Medulla oblongata (tissue), 1 donor: Measurements from ENCODE around the gene NECTIN2.
A peak's percentile ranks its signal among the peaks of the same experiment; 100 is the strongest.
"Not testable (repeated sequence)": the region's sequence is repeated elsewhere in the genome, so short reads cannot be mapped to it uniquely, and the experiment has no call there.

Experiments
- DNase-seq: peaks from one replicate; pipeline ENCODE4 v3.0.0-alpha.2; 2015; ENCODE audit errors: extremely low spot score

NECTIN2 gene

DNA sequence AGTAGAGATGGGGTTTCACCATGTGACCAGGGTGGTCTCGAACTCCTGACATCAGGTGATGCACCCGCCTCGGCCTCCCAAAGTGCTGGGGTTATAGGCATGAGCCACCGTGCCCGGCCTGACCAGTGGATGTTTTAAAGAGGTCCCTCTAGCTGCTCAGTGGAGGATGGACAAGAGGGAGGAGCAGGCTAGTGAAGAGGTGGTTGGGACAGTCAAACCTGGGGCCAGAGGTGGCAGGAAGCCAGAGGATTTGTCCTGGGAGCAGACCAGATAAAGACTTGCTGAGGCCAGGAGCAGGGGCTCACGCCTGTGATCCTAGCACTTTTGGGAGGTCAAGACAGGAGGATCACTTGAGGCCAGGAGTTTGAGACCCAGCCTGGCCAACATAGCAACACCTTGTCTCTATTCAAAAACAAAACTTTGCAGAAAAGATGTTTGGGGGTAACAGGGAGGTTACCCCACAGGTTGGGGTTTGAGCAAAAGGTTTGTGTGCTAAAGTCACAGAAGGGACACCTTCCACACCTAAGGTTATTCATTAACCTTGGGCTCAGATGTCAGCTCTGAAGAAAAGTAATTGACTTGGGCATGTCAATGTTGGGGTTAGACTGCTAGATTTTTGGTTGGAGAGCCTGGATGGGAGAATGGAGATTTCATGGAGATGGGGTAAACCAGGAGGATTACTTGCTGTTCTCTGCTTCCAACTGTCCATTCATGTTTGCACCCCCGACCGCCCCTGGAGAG is 28.2 kb upstream of the NECTIN2 start:
- DNase-seq, result no peak

DNA sequence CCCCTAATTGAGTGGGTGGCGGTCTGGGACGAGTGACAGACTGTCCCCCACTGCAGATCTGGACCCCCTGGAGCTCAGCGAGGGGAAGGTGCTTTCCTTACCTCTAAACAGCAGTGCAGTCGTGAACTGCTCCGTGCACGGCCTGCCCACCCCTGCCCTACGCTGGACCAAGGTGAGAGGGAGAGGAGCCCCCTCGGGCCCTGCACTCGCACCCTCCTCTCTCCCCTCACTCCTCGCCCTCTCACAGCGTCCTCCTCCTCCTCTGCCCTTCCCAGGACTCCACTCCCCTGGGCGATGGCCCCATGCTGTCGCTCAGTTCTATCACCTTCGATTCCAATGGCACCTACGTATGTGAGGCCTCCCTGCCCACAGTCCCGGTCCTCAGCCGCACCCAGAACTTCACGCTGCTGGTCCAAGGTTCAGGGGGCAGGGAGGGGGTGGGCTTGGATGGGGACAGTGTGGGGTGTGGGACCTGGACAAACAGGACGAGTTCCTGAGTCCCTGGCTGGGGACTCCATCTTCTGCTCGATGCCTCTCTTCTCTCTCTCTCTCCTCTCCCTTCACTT is 27.5 kb upstream of the NECTIN2 start:
- no peak for DNase-seq

DNA sequence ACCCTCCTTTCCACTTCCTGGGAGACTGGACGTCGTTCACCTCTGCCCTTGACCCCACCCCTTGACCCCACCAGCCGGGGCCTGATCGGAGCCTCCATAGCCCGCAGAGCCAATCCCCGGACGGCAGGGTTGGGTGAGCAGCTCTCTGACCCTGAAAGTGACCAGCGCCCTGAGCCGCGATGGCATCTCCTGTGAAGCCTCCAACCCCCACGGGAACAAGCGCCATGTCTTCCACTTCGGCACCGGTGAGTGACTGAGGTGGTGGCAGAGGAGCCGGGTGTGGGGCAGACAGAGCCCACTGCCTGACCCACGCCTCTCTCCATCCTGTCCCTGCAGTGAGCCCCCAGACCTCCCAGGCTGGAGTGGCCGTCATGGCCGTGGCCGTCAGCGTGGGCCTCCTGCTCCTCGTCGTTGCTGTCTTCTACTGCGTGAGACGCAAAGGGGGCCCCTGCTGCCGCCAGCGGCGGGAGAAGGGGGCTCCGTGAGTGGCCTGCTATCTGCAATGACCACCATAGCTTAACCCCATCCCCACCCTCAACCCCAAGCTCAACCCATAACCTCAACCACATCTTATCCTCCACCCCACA is 26.8 kb upstream of the NECTIN2 start:
- DNase-seq, result no peak

DNA sequence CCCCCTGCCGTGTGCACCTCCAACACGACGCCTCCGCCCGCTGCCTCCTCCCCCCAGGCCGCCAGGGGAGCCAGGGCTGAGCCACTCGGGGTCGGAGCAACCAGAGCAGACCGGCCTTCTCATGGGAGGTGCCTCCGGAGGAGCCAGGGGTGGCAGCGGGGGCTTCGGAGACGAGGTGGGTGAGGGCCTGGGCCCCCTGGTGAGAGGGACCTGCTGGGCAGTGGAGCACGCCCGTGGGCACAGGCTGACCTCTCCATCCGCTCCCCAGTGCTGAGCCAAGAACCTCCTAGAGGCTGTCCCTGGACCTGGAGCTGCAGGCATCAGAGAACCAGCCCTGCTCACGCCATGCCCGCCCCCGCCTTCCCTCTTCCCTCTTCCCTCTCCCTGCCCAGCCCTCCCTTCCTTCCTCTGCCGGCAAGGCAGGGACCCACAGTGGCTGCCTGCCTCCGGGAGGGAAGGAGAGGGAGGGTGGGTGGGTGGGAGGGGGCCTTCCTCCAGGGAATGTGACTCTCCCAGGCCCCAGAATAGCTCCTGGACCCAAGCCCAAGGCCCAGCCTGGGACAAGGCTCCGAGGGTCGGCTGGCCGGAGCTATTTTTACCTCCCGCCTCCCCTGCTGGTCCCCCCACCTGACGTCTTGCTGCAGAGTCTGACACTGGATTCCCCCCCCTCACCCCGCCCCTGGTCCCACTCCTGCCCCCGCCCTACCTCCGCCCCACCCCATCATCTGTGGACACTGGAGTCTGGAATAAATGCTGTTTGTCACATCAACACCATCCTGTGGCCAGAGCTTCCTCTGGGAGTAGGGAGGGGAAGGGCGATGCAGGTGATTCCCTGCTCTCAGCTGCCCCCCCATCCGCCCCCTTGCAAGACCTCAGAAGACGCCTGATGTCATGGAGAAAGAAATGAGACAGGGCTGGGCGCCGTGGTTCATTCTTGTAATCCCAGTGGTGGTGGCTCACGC is 25.2 kb upstream of the NECTIN2 start:
- DNase-seq, result no peak

DNA sequence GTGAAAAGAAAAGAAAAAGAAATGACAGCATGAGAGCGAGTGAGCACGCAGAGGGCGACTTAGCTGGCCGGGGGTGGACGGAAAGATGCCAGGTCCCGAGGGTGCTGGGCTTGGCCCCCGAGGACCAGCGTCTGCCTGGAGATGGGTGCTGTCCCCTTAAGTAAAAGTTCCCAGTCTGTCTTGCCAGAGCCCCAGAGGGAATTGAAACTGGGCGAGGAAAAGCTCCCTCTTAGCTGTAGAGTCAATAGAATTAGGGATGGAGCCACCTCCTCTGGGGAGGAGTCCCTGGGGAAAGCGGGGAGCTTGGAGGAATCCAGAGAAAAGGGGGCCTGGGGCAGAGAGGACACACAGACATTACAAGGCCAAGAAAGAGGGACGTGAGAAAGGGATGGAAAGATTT is 23.9 kb upstream of the NECTIN2 start:
- no peak for DNase-seq

DNA sequence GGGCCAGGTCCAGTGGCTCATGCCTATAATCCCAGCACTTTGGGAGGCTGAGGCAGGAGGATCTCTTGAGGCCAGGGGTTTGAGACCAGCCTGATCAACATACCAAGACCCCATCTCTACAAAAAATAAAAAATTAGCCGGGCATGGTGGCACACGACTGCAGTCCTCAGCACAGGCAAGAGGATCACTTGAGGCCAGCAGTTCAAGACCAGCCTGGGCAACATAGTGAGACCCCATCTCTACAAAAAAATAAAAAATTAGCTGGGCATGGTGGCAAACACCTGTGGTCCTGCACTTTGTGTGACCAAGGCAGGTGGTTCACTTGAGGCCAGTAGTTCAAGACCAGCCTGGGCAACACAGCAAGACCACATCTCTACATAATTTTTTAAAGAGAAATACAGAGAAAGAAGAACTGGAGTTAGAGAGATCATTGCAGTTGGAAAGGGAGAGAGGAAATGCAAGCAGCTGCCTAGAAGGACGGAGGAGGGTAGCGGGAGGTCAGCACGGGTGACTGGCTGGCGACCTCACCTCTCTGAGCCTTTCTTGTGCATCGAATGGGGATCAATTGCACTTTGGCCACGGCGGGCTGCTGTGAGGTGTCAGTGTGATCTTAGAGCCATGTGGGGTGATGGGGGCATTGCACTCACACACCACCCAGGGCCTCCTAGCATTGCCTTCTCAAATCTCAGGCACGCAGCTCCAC is 23.3 kb upstream of the NECTIN2 start:
- no peak for DNase-seq

DNA sequence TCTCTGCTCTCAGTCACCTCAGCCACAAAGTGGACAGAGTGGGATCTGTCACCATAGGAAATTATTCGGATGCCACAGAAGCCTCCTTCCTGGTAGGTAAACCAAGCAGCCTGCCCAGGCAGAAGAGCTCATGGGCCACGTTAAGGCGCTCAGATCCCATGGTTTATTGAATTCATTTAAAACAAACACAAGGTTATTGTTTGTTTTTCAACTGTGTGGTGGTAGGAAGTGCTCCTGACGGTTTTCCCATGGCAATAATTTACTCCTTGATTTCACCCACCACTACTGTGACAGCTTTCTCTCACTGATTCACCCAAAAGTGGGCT is 22.8 kb upstream of the NECTIN2 start:
- DNase-seq, result no peak

DNA sequence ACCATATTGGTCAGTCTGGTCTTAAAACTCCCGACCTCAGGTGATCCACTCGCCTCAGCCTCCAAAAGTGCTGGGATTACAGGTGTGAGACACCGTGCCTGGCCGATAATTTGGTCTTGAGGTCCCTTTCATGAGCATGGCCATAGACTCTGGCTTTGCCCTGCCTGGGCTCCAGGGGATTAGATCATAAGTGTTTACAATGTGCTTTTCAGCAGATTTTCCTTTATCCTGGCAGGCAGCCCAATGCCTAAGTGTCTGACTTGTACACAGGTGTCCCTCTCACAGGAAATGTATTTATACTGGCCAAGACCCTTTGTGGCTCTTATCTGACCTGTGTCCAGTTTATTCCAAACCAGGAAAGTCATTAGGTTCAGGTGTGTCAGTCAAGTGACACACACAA is 21.3 kb upstream of the NECTIN2 start:
- no peak for DNase-seq

DNA sequence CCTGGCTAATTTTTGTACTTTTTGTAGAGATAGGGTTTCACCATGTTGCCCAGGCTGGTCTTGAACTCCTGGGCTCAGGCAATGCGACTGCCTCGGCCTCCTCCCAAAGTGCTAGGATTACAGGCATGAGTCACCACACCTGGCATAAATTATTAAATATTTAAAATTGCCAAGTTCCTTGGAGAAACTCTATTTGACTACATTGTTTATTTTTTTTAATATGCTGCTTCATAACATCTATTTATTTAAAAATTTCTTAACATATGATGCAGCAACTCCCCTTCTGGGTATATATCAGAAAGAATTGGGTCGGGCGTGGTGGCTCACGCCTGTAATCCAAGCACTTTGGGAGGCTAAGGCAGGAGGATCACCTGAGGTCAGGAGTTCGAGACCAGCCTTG is 13.2 kb upstream of the NECTIN2 start:
- not testable (repeated sequence) for DNase-seq

DNA sequence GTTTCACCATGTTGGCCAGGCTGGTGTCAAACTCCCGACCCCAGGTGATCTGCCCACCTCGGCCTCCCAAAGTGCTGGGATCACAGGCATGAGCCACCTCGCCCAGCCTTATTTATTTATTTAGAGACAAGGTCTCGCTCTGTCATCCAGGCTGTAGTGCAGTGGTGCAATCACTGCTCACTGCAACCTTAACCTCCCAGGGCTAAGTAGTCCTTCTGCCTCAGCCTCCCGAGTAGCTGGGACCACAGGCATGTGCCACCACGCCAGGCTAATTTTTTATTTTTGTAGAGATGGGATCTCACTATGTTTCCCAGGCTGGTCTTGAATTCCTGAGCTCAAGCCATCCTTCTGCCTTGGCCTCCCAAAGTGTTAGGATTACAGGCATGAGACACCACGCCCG is 11.7 kb upstream of the NECTIN2 start:
- DNase-seq, result not testable (repeated sequence)

DNA sequence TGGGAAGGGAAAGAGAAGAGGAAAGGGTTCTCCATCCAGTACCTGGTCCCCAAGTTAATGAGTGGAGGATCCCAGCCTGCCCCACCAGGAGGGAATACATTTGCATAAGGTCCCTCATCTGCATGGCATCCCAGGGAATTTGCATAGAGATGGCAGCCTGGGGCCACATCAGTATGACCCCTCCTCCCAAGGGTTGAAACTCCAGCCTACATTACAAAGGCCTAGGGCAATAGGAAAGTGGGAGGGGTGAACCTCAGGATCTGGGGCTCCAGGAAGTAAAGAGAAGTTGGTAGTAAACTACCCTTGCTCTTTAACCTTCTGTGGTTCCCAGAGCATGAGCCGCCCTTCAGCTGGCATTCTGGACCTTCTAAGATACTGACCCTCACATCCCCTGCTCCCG is 6.8 kb upstream of the NECTIN2 start:
- DNase-seq, result no peak

DNA sequence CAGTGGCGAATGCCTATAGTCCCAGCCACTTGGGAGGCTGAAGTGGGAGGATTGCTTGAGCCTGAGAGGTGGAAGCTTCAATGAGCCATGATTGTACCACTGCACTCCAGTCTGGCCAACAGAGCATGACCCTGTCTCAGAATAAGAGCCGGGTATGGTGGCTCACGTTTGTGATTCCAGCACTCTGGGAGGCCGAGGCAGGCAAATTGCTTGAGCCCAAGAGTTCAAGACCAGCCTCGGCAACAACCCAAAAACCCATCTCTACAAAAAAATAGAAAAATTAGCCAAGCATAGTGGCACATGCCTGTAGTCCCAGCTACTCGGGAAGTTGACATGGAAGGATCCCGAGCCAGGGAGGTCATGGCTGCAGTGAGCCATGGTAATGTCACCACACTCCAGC is 5.3 kb upstream of the NECTIN2 start:
- DNase-seq, result no peak

DNA sequence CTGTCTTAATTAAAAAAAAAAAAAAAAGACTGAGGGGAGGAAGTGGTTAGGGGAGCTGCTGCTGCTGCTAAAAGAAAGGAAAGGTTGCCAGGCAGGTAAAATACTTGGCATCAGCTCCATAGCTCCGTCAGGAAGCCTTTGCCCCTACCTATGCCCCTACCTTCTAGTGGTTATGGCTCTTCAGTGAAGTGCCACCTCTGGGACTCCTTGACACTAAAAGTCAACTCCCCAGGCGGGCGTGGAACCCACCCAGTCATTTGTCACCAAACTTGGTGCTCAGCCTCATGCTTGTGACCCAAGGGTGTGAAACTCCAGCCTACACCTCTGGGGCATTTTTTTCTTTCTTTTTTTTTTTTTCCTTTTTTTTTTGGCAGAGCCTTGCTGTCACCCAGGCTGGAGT is 4.9 kb upstream of the NECTIN2 start:
- DNase-seq, result no peak

DNA sequence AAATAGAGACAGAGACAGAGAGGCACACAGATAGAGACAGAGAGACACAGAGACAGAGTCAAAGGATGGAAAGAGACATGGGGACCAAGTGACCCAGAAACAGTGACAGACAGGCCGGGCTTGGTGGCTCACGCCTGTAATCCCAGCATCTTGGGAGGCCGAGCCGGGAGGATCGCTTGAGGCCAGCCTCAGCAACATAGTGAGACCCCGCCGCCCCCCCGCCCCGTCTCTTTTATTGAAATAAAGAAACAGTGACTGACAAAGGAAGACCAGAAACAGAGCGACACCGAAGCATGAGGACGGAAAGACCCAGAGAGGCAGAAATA is 848 bp upstream of the NECTIN2 start:
- DNase-seq, result no peak

DNA sequence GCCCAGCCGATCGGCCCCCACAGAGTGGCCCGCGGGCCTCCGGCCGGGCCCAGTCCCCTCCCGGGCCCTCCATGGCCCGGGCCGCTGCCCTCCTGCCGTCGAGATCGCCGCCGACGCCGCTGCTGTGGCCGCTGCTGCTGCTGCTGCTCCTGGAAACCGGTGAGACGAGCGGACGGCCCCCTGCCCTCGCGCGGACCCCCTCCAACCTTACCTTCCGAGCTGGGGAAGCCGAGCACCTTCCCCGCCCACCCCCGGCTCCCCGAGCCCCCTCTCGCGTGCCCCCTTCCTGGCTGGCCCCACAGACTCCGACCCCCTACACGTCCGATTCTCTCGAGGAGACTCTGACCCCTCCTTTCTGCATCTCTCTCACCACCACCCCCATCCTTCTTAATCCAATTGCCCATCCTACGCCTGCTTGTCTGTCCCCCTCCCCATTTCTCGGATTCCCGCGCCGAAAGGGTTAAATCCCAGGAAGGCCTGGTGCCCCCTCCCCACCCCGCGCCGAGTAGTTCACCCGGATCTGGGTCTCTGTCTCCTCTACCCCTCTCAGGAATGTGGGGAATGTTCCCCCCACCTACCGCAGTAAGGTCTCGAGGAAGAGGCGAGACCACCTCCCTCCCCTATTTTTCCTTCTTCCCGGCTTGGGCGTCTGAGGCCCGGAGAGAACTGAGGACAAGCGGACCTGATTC is 502 bp downstream of the NECTIN2 start:
- DNase-seq, result no peak

DNA sequence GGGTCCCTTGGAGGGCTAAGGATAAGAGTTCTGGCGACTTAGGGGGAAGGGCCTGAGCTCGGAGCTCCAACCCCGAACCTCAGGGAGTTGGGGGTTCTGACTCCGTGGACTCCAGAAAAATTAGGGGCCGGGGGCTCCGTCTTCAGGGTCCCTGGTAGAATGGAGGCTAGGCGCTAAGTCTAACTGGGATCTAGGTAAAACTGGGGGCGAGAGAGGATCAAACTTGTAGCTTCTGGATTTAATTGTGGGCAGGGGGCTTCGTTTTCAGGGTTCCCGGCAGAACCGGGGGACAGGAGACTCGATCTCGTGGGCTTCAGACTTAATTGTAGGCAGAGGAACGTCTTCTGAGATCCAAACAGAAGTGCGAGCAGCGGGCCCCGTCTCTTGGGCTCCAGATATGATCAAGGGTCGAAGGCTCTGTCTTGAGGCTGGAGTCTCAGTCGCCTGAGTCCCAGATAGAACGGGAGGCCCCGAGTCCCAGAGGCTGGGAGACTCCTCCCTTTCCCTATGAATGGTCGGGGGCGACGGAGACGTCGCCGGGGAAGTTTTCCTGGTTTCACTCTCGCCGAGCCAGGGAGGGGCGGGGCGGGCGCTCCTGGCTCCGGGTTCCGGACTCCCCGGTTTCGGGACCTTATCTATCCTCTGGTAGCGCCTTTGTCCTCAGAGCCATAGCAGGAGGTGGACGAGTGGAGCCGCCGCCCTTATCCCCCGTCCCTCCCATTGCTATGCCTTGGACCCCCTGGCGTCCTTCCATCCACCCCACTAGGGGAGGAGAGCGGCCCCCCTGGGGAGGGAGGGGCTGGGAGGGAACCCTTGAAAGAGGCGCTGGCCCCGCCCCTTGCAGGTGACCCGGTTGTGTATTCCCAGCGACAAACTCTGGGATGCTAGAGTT is 1.3 kb downstream of the NECTIN2 start:
- DNase-seq, result peak; percentile 45

DNA sequence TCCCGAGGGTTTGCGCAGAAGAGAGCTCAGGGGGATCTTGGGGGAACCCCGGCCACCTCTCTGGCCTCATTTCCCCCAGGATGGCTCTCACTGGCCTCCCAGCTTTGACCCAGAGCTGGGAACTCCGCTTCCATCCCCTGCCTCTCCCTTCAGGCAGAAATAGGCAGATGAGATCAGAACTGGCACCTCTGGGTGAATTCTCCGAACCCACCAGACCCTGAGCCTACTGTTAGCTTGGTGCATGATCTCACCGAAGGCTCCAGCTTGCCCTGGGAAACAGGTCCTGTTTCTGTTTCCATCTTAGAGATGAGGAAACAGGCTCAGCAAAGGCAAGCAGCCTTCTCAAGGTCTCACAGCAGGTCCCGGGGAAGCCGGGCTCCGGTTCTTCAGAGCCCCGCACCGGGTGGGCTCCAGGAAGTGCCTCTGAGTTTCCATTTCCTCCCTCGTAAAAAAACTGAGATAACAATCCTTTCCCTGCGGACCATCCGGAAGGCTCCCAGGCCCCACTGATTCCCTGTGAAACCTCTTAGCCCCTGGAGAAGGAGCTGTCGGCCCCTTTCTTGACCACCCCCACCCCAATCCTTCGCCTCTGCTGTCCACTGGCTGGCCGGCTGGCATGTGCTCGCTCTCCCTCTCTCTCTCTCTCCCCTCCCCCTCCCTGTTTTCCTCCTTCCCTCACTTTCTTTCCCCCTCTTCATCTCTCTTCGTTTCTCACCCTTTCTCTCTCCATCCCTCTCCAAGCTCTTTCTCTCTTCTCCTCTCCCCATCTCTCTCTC is 2.1 kb downstream of the NECTIN2 start:
- peak; percentile 19 for DNase-seq

DNA sequence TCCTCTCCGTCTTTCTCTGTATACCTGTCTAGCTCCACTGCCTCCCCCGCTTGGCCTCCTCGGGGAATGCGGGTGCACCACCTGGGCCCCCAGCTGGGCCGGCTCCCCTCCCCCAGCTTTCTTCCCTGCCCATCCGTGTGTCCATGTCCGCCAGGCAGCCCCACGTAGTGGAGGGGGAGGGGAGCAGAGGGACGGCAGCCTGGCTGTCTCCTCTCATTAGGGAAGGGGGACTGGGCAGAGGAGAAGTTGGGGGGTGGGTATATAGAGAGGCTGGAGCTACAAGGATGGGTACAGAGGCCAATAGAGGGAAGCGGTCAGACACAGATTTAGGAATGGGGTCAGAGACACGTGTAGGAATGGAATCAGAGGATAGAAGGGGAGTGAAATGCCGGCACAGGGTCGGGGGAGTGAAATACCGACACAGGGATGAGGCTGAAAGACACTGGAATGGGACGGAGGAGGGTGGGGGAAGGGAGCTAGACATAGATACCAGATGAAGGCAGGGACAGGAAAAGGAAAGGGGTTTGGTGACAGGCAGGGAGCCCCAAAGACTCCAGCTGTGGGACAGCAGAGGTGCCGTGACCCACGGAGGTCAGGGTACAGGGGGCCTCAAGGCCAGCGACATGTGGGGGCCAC is 2.8 kb downstream of the NECTIN2 start:
- DNase-seq, result no peak

DNA sequence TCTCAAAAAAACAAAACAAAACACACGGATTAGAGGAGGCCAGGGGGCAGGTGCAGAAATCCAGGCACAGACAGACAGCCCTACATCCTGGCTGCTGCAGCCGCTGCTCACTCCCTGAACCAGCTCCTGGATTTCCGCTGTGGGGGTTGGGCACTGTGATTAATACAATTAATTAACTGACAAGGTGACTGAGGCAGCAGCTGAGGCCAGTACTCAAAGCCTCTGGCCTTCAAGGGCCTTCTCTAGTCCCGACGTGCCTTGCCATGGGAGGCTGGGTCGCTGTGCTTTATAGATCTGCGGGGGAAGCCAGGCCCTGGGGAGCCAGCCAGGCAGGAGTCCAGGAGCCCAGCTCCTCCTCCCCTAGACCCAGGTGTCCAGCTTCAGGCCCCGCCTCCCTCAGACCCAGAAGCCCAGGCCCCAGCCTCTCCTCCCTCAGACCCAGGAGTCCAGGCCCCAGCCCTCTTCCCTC is 4.6 kb downstream of the NECTIN2 start:
- no peak for DNase-seq
